Fibroblast of lung (primary cell): ENCODE data around the gene ZNF76. TPM values are rescaled to one million over a fixed set of nuclear protein-coding genes. Genes with fewer than 3 reads are reported as not detected.

ENCODE experiments used
- DNase-seq, 2 donors: peaks; one replicate each; pipeline versions ENCODE4 v3.0.0 to v3.0.0-alpha.2; 2010; ENCODE audit warnings: low read depth in 2 of 2
- H2AFZ ChIP-seq: 2 replicates; pipeline ENCODE4 v1.5.1; 2012; ENCODE audit warnings: low read length, control low read depth, inconsistent platforms
- H3K27ac ChIP-seq: 2 replicates; pipeline ENCODE4 v1.5.1; 2011; ENCODE audit warnings: low read length, control low read depth; ENCODE audit not compliant: insufficient read depth
- H3K27me3 ChIP-seq: 2 replicates; pipeline ENCODE4 v1.5.1; 2011; ENCODE audit warnings: mild to moderate bottlenecking, low read length; ENCODE audit not compliant: control insufficient read depth, insufficient read depth
- H3K36me3 ChIP-seq: 2 replicates; pipeline ENCODE4 v1.5.1; 2011; ENCODE audit warnings: low read length; ENCODE audit not compliant: control insufficient read depth, insufficient read depth
- H3K4me1 ChIP-seq: 2 replicates; pipeline ENCODE4 v1.5.1; 2011; ENCODE audit warnings: low read length; ENCODE audit not compliant: control insufficient read depth, insufficient read depth; ENCODE audit errors: extremely low read depth
- H3K4me2 ChIP-seq: 2 replicates; pipeline ENCODE4 v1.5.1; 2011; ENCODE audit warnings: low read length, control low read depth; ENCODE audit not compliant: insufficient read depth; ENCODE audit errors: extremely low read depth
- H3K4me3 ChIP-seq, 4 experiments: fragments of 200-600 bp in 1 of 4; sonication (generic) in 1 of 4; replicated peaks in 1 of 4; 2 replicates each; pipeline ENCODE4 v1.5.1; 2011 to 2016; ENCODE audit warnings: low read length in 4 of 4, low read depth in 3 of 4, mild to moderate bottlenecking in 3 of 4, control low read depth in 2 of 4, inconsistent platforms in 1 of 4, mixed read lengths in 1 of 4; ENCODE audit not compliant: insufficient read depth in 1 of 4; ENCODE audit errors: control extremely low read depth in 1 of 4
- H3K79me2 ChIP-seq: 2 replicates; pipeline ENCODE4 v1.5.1; 2012; ENCODE audit warnings: mild to moderate bottlenecking, low read length, inconsistent platforms; ENCODE audit not compliant: control insufficient read depth, insufficient read depth
- H3K9ac ChIP-seq: 2 replicates; pipeline ENCODE4 v1.5.1; 2011; ENCODE audit warnings: mild to moderate bottlenecking, low read length, control low read depth; ENCODE audit not compliant: insufficient read depth
- H3K9me3 ChIP-seq: 2 replicates; pipeline ENCODE4 v1.5.1; 2012; ENCODE audit warnings: low read depth, low read length; ENCODE audit not compliant: control insufficient read depth, insufficient read depth
- H4K20me1 ChIP-seq: 2 replicates; pipeline ENCODE4 v1.5.1; 2011; ENCODE audit warnings: low read length; ENCODE audit not compliant: control insufficient read depth, insufficient read depth; ENCODE audit errors: extremely low read depth
- CTCF ChIP-seq, 2 donors: IDR thresholded peaks in 1 of 2; conservative IDR thresholded peaks in 1 of 2; 1 replicate in 1 of 2; 2 replicates in 1 of 2; pipeline ENCODE4 v1.5.1; 2011 to 2012; ENCODE audit warnings: low read length in 2 of 2, control low read depth in 1 of 2, inconsistent platforms in 1 of 2, low read depth in 1 of 2, mild to moderate bottlenecking in 1 of 2
- EZH2 ChIP-seq: IDR thresholded peaks from 2 replicates; pipeline ENCODE4 v1.5.1; 2012; ENCODE audit warnings: low read length, control low read depth, mild to moderate bottlenecking; ENCODE audit errors: missing control alignments
- polyA plus RNA-seq, 2 donors: library from polyadenylated mRNA; depleted of rRNA in 1 of 2; stranded (reverse) in 1 of 2; unstranded in 1 of 2; fragments of >200 nt; gene quantifications; 2 replicates each; pipeline ENCODE4 v1.2.1, GENCODE V29; 2011 to 2012; ENCODE audit warnings: missing spikeins in 1 of 2
- total RNA-seq: library from RNA; depleted of rRNA; stranded (reverse); fragments of >200 nt; gene quantifications from 2 replicates; pipeline ENCODE4 v1.2.1, GENCODE V29; 2014

Gene ZNF76
- total and polyA plus RNA-seq, 2 donors (not counting 1 experiment from before 2014, with no cell fraction given) = 9.6 to 19.5 TPM

GRCh38 chr6:35283361-35283760 is 23.8 kb downstream of the ZNF76 start:
- peaks cover 2% of the 10 kb centered on the region for H4K20me1 ChIP-seq
- no peak overlapping the region for H3K27ac ChIP-seq
- no peak overlapping the region for H3K4me2 ChIP-seq
- H3K9ac ChIP-seq = no peak overlapping the region
- H3K4me1 ChIP-seq = peaks cover 2% of the 10 kb centered on the region
- no peak for DNase-seq
- no peaks in the 10 kb centered on the region for H3K27me3 ChIP-seq
- no peak overlapping the region for H2AFZ ChIP-seq
- no peak overlapping the region for H3K4me3 ChIP-seq
- H3K36me3 ChIP-seq = peaks cover 8% of the 10 kb centered on the region
- no peaks in the 10 kb centered on the region for H3K79me2 ChIP-seq
- TF ChIP-seq CTCF (conservative IDR thresholded peaks at IDR 0.05 in 1 of 2, IDR thresholded peaks at IDR 0.05 in 1 of 2; ENCODE audit: low read depth in 1 of 2, low read length in 2 of 2) (no peak), EZH2 (no peak)
- no peaks in the 10 kb centered on the region for H3K9me3 ChIP-seq

GRCh38 chr6:35287671-35288396 is 28.3 kb downstream of the ZNF76 start:
- no peak overlapping the region for H3K27ac ChIP-seq
- H3K36me3 ChIP-seq = peaks cover 12% of the 10 kb centered on the region
- peaks cover 2% of the 10 kb centered on the region for H3K4me1 ChIP-seq
- H3K9me3 ChIP-seq = no peaks in the 10 kb centered on the region
- no peaks in the 10 kb centered on the region for H3K27me3 ChIP-seq
- DNase-seq = peak; percentile 23 to 63
- peaks cover 2% of the 10 kb centered on the region for H4K20me1 ChIP-seq
- H3K4me3 ChIP-seq = no peak overlapping the region
- no peak for TF ChIP-seq EZH2
- TF ChIP-seq CTCF (conservative IDR thresholded peaks at IDR 0.05 in 1 of 2, IDR thresholded peaks at IDR 0.05 in 1 of 2; ENCODE audit: low read depth in 1 of 2, low read length in 2 of 2) = no peak
- H3K9ac ChIP-seq = no peak overlapping the region
- H3K79me2 ChIP-seq = no peaks in the 10 kb centered on the region
- H3K4me2 ChIP-seq = peak overlapping the region; percentile 2
- no peak overlapping the region for H2AFZ ChIP-seq

- H3K27ac ChIP-seq = no peak overlapping the region
- peaks cover 2% of the 10 kb centered on the region for H4K20me1 ChIP-seq
- no peak overlapping the region for H3K4me3 ChIP-seq
- peaks cover 12% of the 10 kb centered on the region for H3K36me3 ChIP-seq
- H3K79me2 ChIP-seq = no peaks in the 10 kb centered on the region
- DNase-seq = no peak
- no peaks in the 10 kb centered on the region for H3K9me3 ChIP-seq
- H3K9ac ChIP-seq = no peak overlapping the region
- H3K4me1 ChIP-seq = peaks cover 2% of the 10 kb centered on the region
- no peaks in the 10 kb centered on the region for H3K27me3 ChIP-seq
- H2AFZ ChIP-seq = no peak overlapping the region
- no peak overlapping the region for H3K4me2 ChIP-seq
- no peak for TF ChIP-seq CTCF (conservative IDR thresholded peaks at IDR 0.05 in 1 of 2, IDR thresholded peaks at IDR 0.05 in 1 of 2; ENCODE audit: low read depth in 1 of 2, low read length in 2 of 2)
Measured at GRCh38 chr6:35288834-35289233, 29.3 kb downstream of the ZNF76 start.
